ENCODE results near the gene SLC24A3.

The SLC24A3 gene

DNA sequence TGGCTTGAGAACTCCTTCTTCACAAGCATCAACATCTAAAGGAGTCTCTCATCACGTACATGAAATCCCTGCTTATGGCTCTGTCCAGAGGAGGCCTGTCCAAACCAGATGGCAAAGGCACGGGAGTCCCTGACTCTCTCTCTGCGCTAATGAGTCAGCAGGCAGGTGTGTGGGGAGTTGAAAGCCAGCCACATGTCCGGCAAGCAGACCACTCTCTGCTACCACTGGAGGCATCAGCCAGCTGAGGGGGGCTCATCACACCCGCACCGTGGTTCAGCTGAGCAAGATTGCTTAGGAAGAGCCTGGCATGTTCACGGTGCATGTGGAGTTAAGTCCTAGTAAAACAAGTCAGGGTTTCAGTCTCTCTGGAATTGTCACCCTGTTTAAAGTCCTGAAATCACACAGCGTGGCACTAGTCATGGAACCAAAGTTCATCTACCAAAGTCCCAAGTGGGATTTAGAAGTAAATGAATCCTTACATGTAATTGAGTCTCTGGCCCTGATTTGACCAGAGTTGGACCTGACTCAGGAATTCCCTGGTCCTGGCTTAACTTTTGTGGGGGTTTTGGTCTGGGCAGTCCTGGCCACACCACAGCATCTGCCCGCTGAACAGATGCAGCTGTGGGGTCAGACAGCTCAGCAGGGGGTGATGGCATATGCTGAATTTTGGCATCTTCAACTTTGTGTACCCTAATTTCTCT is 390.4 kb downstream of the SLC24A3 start (continued):
- TF ChIP-seq, protein P1, sequence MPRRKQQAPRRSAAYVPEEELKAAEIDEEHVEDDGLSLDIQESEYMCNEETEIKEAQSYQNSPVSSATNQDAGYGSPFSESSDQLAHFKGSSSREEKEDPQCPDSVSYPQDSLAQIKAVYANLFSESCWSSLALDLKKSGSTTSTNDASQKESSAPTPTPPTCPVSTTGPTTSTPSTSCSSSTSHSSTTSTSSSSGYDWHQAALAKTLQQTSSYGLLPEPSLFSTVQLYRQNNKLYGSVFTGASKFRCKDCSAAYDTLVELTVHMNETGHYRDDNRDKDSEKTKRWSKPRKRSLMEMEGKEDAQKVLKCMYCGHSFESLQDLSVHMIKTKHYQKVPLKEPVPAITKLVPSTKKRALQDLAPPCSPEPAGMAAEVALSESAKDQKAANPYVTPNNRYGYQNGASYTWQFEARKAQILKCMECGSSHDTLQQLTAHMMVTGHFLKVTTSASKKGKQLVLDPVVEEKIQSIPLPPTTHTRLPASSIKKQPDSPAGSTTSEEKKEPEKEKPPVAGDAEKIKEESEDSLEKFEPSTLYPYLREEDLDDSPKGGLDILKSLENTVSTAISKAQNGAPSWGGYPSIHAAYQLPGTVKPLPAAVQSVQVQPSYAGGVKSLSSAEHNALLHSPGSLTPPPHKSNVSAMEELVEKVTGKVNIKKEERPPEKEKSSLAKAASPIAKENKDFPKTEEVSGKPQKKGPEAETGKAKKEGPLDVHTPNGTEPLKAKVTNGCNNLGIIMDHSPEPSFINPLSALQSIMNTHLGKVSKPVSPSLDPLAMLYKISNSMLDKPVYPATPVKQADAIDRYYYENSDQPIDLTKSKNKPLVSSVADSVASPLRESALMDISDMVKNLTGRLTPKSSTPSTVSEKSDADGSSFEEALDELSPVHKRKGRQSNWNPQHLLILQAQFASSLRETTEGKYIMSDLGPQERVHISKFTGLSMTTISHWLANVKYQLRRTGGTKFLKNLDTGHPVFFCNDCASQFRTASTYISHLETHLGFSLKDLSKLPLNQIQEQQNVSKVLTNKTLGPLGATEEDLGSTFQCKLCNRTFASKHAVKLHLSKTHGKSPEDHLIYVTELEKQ (tag by site-specific recombination; IDR thresholded peaks at IDR 0.05; ENCODE audit: borderline replicate concordance), result no peak
- TF ChIP-seq ZNF140 (tag by site-specific recombination; IDR thresholded peaks at IDR 0.05) (no peak), ZBTB7A (tag by site-specific recombination; IDR thresholded peaks at IDR 0.05; ENCODE audit: low read depth) (no peak), HOXC10 (CRISPR knock-in tag; IDR thresholded peaks at IDR 0.05) (no peak), ZNF146 (tag by site-specific recombination; IDR thresholded peaks at IDR 0.05) (no peak), KLF8 (tag by site-specific recombination; IDR thresholded peaks at IDR 0.05) (no peak)
- TF ChIP-seq, protein P2, sequence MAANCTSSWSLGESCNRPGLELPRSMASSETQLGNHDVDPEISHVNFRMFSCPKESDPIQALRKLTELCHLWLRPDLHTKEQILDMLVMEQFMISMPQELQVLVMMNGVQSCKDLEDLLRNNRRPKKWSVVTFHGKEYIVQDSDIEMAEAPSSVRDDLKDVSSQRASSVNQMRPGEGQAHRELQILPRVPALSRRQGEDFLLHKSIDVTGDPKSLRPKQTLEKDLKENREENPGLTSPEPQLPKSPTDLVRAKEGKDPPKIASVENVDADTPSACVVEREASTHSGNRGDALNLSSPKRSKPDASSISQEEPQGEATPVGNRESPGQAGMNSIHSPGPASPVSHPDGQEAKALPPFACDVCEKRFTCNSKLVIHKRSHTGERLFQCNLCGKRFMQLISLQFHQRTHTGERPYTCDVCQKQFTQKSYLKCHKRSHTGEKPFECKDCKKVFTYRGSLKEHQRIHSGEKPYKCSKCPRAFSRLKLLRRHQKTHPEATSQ (tag by site-specific recombination; IDR thresholded peaks at IDR 0.05), result no peak

GRCh38 chr20:19603376-19603750 is 390.9 kb downstream of the SLC24A3 start:
- Histone ChIP-seq H3K4me1 (ENCODE audit: control insufficient read depth, insufficient read depth, low read length) (no peaks in the 10 kb centered on the region), H3K4me3 (ENCODE audit: low read depth, low read length) (no peak overlapping the region), H3K27ac (ENCODE audit: extremely low read depth, low read depth, low read length) (no peak overlapping the region), H3K36me3 (ENCODE audit: control insufficient read depth in 2 of 2, insufficient read depth in 1 of 2, low read length in 2 of 2) (no peaks in the 10 kb centered on the region), H3K9me3 (ENCODE audit: control insufficient read depth, insufficient read depth, low read depth, low read length) (no peaks in the 10 kb centered on the region)
- TF ChIP-seq, protein P3, sequence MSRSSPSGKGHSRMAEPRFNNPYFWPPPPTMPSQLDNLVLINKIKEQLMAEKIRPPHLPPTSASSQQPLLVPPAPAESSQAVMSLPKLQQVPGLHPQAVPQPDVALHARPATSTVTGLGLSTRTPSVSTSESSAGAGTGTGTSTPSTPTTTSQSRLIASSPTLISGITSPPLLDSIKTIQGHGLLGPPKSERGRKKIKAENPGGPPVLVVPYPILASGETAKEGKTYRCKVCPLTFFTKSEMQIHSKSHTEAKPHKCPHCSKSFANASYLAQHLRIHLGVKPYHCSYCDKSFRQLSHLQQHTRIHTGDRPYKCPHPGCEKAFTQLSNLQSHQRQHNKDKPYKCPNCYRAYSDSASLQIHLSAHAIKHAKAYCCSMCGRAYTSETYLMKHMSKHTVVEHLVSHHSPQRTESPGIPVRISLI (tag by site-specific recombination; IDR thresholded peaks at IDR 0.05), result no peak
- TF ChIP-seq ZNF585B (tag by site-specific recombination; IDR thresholded peaks at IDR 0.05) (no peak), ZNF18 (tag by site-specific recombination; IDR thresholded peaks at IDR 0.05) (no peak)
- ChIA-PET CTCF (no interaction called here), POLR2A (no interaction called here)

DNA sequence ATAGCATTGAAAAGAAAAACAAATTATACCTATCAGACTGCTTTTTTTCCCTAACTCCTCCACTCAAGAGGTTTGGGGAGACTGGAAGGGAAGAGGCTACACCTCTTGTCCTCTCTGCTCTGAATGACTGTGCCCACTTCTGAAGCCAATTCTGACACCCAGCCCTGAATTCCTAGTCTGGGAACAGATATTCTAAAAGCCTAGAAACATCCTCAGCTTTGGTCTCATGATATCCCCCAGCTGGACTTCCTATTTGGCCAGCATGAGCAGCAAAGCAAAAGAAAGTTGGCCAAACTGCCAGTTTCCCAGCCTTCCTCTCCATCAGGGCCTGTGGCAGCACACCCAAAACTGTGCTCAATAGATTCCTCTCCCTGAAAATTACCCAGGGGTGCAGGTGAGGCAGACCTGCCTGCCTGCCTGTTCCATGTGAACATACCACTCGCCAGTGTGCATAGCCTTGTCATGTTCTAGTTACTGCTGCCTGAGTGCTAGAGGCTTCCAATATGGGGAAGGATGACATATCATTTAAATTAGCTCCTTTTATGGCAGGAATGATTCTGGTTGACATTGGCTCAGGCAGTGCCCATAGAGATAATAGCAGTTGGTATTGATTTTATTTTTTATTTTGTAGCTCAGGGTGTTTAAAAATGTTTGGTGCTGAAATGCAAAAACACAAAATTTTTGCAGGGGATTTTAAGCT is 393.5 kb downstream of the SLC24A3 start:
- H3K27ac ChIP-seq (ENCODE audit: extremely low read depth, low read depth, low read length), result no peak overlapping the region
- no peaks in the 10 kb centered on the region for H3K4me1 ChIP-seq (ENCODE audit: control insufficient read depth, insufficient read depth, low read length)
- ChIA-PET CTCF (interaction anchor here (0.6 to 1.9 kb wide), 3 partner anchors 10 to 23 kb away, joined by 3 to 7 read pairs (median 3); no protein-coding TSS in a partner anchor), POLR2A (no interaction called here)
- H3K36me3 ChIP-seq (ENCODE audit: control insufficient read depth in 2 of 2, insufficient read depth in 1 of 2, low read length in 2 of 2), result no peaks in the 10 kb centered on the region
- H3K9me3 ChIP-seq (ENCODE audit: control insufficient read depth, insufficient read depth, low read depth, low read length), result no peaks in the 10 kb centered on the region
- no peak overlapping the region for H3K4me3 ChIP-seq (ENCODE audit: low read depth, low read length)
- no peak for TF ChIP-seq ZNF707 (tag by site-specific recombination; IDR thresholded peaks at IDR 0.05)
- no peak for TF ChIP-seq ZNF837 (tag by site-specific recombination; IDR thresholded peaks at IDR 0.05)
- no peak for TF ChIP-seq ZNF571 (tag by site-specific recombination; IDR thresholded peaks at IDR 0.05)
- TF ChIP-seq ZNF529 (tag by site-specific recombination; IDR thresholded peaks at IDR 0.05; ENCODE audit: insufficient replicate concordance), result no peak
- TF ChIP-seq ZNF302 (tag by site-specific recombination; IDR thresholded peaks at IDR 0.05; ENCODE audit: low read depth), result no peak
- no peak for TF ChIP-seq KLF8 (tag by site-specific recombination; IDR thresholded peaks at IDR 0.05)
- TF ChIP-seq, protein P2 (tag by site-specific recombination; IDR thresholded peaks at IDR 0.05), result no peak
- TF ChIP-seq HIC1 (tag by site-specific recombination; IDR thresholded peaks at IDR 0.05), result no peak
- TF ChIP-seq ZNF292 (tag by site-specific recombination; IDR thresholded peaks at IDR 0.05; ENCODE audit: borderline replicate concordance, low read depth), result no peak
- TF ChIP-seq ZNF843 (tag by site-specific recombination; IDR thresholded peaks at IDR 0.05), result no peak
- TF ChIP-seq ZNF324 (tag by site-specific recombination; IDR thresholded peaks at IDR 0.05), result no peak
- TF ChIP-seq SALL2 (tag by site-specific recombination; IDR thresholded peaks at IDR 0.05; ENCODE audit: borderline replicate concordance), result no peak
